HepG2 (cell line): ENCODE data around the gene RGL3. TPM values are rescaled to one million over a fixed set of nuclear protein-coding genes. Genes with fewer than 3 reads are reported as not detected.

Source experiments
- polyA plus RNA-seq, 8 experiments: library from polyadenylated mRNA; depleted of rRNA in 3 of 8; stranded (reverse) in 7 of 8; unstranded in 1 of 8; fragments of >200 nt; fragmentation: Illumina TruSeq in 4 of 8; extraction: Trizol in 4 of 8; gene quantifications; 2 replicates each; pipeline versions ENCODE4 v1.2.1 to v1.2.3, GENCODE V29; 2011 to 2016; ENCODE audit warnings: low read depth in 4 of 8, missing spikeins in 1 of 8, mixed read lengths in 1 of 8; ENCODE audit not compliant: insufficient read depth in 1 of 8
- small RNA-seq, 3 experiments: library from RNA; depleted of rRNA; stranded (forward); fragments of <200 nt; gene quantifications; one replicate each; pipeline ENCODE3, GENCODE V24; 2012; ENCODE audit warnings: low read depth in 2 of 3, low replicate concordance in 1 of 3; ENCODE audit not compliant: insufficient read length in 3 of 3, insufficient read depth in 2 of 3
- total RNA-seq, 5 experiments: library from RNA; depleted of rRNA; stranded (reverse); fragments of >200 nt; fragmentation: Illumina TruSeq; extraction: Trizol; gene quantifications; 2 replicates each; pipeline ENCODE4 v1.2.3, GENCODE V29; 2016; ENCODE audit warnings: low read depth in 1 of 5

Gene RGL3
- total and polyA plus RNA-seq, 2 of the 13 experiments (the other 11 are each of a cell fraction or from before 2014, with no cell fraction given): 4.2 to 7.6 TPM

Small RNA genes lying within 50 kb of the gene (small RNA-seq; reads per million reads assigned to genes)
- gene RF00019: 0 reads per million in 3 experiments

Other genes starting within 250 kb of the RGL3 start
- gene KANK2, start 221.8 kb downstream of the RGL3 start, total RNA-seq (2016; rRNA removed; fragmentation: Illumina TruSeq; extraction: Trizol): 11.0 and 12.9 TPM in 2 replicates
- gene KANK2, start 221.8 kb downstream of the RGL3 start, polyA plus RNA-seq (2011; rRNA removed): 5.7 and 6.8 TPM in 2 replicates
- 9.8 and 27.3 TPM in 2 replicates for gene ANGPTL8, start 179.7 kb downstream of the RGL3 start, total RNA-seq (2016; rRNA removed; fragmentation: Illumina TruSeq; extraction: Trizol)
- gene ANGPTL8, start 179.7 kb downstream of the RGL3 start, polyA plus RNA-seq (2011; rRNA removed): 243 and 436 TPM in 2 replicates
- gene DOCK6, start 156.8 kb downstream of the RGL3 start, total RNA-seq (2016; rRNA removed; fragmentation: Illumina TruSeq; extraction: Trizol): 4.1 and 5.4 TPM in 2 replicates
- gene DOCK6, start 156.8 kb downstream of the RGL3 start, polyA plus RNA-seq (2011; rRNA removed): 38.1 and 46.6 TPM in 2 replicates
- gene TSPAN16, start 123.2 kb downstream of the RGL3 start, total RNA-seq (2016; rRNA removed; fragmentation: Illumina TruSeq; extraction: Trizol): not detected in 2 replicates
- gene TSPAN16, start 123.2 kb downstream of the RGL3 start, polyA plus RNA-seq (2011; rRNA removed): not detected in 2 replicates
- 2.0 and 3.3 TPM in 2 replicates for gene RAB3D, start 79.7 kb downstream of the RGL3 start, total RNA-seq (2016; rRNA removed; fragmentation: Illumina TruSeq; extraction: Trizol)
- gene RAB3D, start 79.7 kb downstream of the RGL3 start, polyA plus RNA-seq (2011; rRNA removed): 16.1 and 19.9 TPM in 2 replicates
- 22.8 and 45.5 TPM in 2 replicates for gene TMEM205, start 73.0 kb downstream of the RGL3 start, total RNA-seq (2016; rRNA removed; fragmentation: Illumina TruSeq; extraction: Trizol)
- gene TMEM205, start 73.0 kb downstream of the RGL3 start, polyA plus RNA-seq (2011; rRNA removed): 98.7 and 119 TPM in 2 replicates
- 1.2 and 1.7 TPM in 2 replicates for gene CCDC159, start 72.8 kb downstream of the RGL3 start, total RNA-seq (2016; rRNA removed; fragmentation: Illumina TruSeq; extraction: Trizol)
- gene CCDC159, start 72.8 kb downstream of the RGL3 start, polyA plus RNA-seq (2011; rRNA removed): 6.3 and 9.1 TPM in 2 replicates
- gene PLPPR2, start 63.9 kb downstream of the RGL3 start, total RNA-seq (2016; rRNA removed; fragmentation: Illumina TruSeq; extraction: Trizol): 0.77 and 1.5 TPM in 2 replicates
- 2.1 and 4.2 TPM in 2 replicates for gene PLPPR2, start 63.9 kb downstream of the RGL3 start, polyA plus RNA-seq (2011; rRNA removed)
- gene SWSAP1, start 44.6 kb downstream of the RGL3 start, total RNA-seq (2016; rRNA removed; fragmentation: Illumina TruSeq; extraction: Trizol): 3.1 and 3.3 TPM in 2 replicates
- gene SWSAP1, start 44.6 kb downstream of the RGL3 start, polyA plus RNA-seq (2011; rRNA removed): 2.7 and 3.9 TPM in 2 replicates
- 1.2 and 2.9 TPM in 2 replicates for gene EPOR, start 35.0 kb downstream of the RGL3 start, total RNA-seq (2016; rRNA removed; fragmentation: Illumina TruSeq; extraction: Trizol)
- gene EPOR, start 35.0 kb downstream of the RGL3 start, polyA plus RNA-seq (2011; rRNA removed): 5.3 and 7.0 TPM in 2 replicates
- gene ODAD3, start 15.8 kb upstream of the RGL3 start, total RNA-seq (2016; rRNA removed; fragmentation: Illumina TruSeq; extraction: Trizol): 0.04 TPM in 1 of 2 replicates, not detected in the other
- gene ODAD3, start 15.8 kb upstream of the RGL3 start, polyA plus RNA-seq (2011; rRNA removed): 0.08 and 0.35 TPM in 2 replicates
- 44.2 and 125 TPM in 2 replicates for gene PRKCSH, start 16.3 kb upstream of the RGL3 start, total RNA-seq (2016; rRNA removed; fragmentation: Illumina TruSeq; extraction: Trizol)
- 85.1 and 111 TPM in 2 replicates for gene PRKCSH, start 16.3 kb upstream of the RGL3 start, polyA plus RNA-seq (2011; rRNA removed)
- gene ELAVL3, start 61.7 kb upstream of the RGL3 start, total RNA-seq (2016; rRNA removed; fragmentation: Illumina TruSeq; extraction: Trizol): not detected in 2 replicates
- 0.03 TPM in 2 replicates for gene ELAVL3, start 61.7 kb upstream of the RGL3 start, polyA plus RNA-seq (2011; rRNA removed)
- gene ZNF653, start 86.5 kb upstream of the RGL3 start, total RNA-seq (2016; rRNA removed; fragmentation: Illumina TruSeq; extraction: Trizol): 1.2 and 4.7 TPM in 2 replicates
- gene ZNF653, start 86.5 kb upstream of the RGL3 start, polyA plus RNA-seq (2011; rRNA removed): 6.6 and 7.1 TPM in 2 replicates
- gene ECSIT, start 109.8 kb upstream of the RGL3 start, total RNA-seq (2016; rRNA removed; fragmentation: Illumina TruSeq; extraction: Trizol): 32.2 and 36.4 TPM in 2 replicates
- gene ECSIT, start 109.8 kb upstream of the RGL3 start, polyA plus RNA-seq (2011; rRNA removed): 55.4 and 62.3 TPM in 2 replicates
- gene CNN1, start 119.5 kb upstream of the RGL3 start, total RNA-seq (2016; rRNA removed; fragmentation: Illumina TruSeq; extraction: Trizol): 0.55 and 1.1 TPM in 2 replicates
- gene CNN1, start 119.5 kb upstream of the RGL3 start, polyA plus RNA-seq (2011; rRNA removed): 0.39 and 0.70 TPM in 2 replicates
- 43.2 and 47.2 TPM in 2 replicates for gene ELOF1, start 139.9 kb upstream of the RGL3 start, total RNA-seq (2016; rRNA removed; fragmentation: Illumina TruSeq; extraction: Trizol)
- gene ELOF1, start 139.9 kb upstream of the RGL3 start, polyA plus RNA-seq (2011; rRNA removed): 14.5 TPM in 2 replicates
- gene ACP5, start 158.3 kb upstream of the RGL3 start, total RNA-seq (2016; rRNA removed; fragmentation: Illumina TruSeq; extraction: Trizol): 0.94 and 1.3 TPM in 2 replicates
- 5.1 and 6.7 TPM in 2 replicates for gene ACP5, start 158.3 kb upstream of the RGL3 start, polyA plus RNA-seq (2011; rRNA removed)
- gene ZNF627, start 178.2 kb upstream of the RGL3 start, total RNA-seq (2016; rRNA removed; fragmentation: Illumina TruSeq; extraction: Trizol): 12.7 and 14.2 TPM in 2 replicates
- gene ZNF627, start 178.2 kb upstream of the RGL3 start, polyA plus RNA-seq (2011; rRNA removed): 4.2 and 4.5 TPM in 2 replicates